DND-41 (cell line): ENCODE data around the gene ARRB1.
A peak's percentile ranks its signal among the peaks of the same experiment; 100 is the strongest.

Experiments used
- ATAC-seq: fragments of 200-7000 bp; cut with Tn5 transposase; 3 replicates; pipeline ENCODE4 v1.9.1; 2021; ENCODE audit warnings: low read depth; ENCODE audit not compliant: insufficient read depth
- DNase-seq: peaks from one replicate; pipeline ENCODE4 v3.0.0-alpha.2; 2020
- H2AFZ ChIP-seq: 2 replicates; pipeline ENCODE4 v1.6.0; 2012; ENCODE audit warnings: low read depth, low read length
- H3K27ac ChIP-seq: 2 replicates; pipeline ENCODE4 v1.5.1; 2012; ENCODE audit warnings: low read length, inconsistent platforms
- H3K27me3 ChIP-seq: fragments of 200-600 bp; sonication (generic); 2 replicates; pipeline ENCODE4 v1.6.0; 2012; ENCODE audit warnings: low read length, mild to moderate bottlenecking, inconsistent platforms; ENCODE audit not compliant: insufficient read depth, poor library complexity
- H3K36me3 ChIP-seq: 2 replicates; pipeline ENCODE4 v1.5.1; 2012; ENCODE audit warnings: low read length, inconsistent platforms; ENCODE audit not compliant: insufficient read depth
- H3K4me1 ChIP-seq: 2 replicates; pipeline ENCODE4 v1.5.1; 2012; ENCODE audit warnings: mild to moderate bottlenecking, low read length; ENCODE audit not compliant: insufficient read depth
- H3K4me2 ChIP-seq: 2 replicates; pipeline ENCODE4 v1.6.0; 2012; ENCODE audit warnings: mild to moderate bottlenecking, moderate library complexity, low read length, inconsistent platforms; ENCODE audit not compliant: insufficient read depth
- H3K4me3 ChIP-seq, 2 experiments: fragments of 200-600 bp in 1 of 2; shearing (Covaris generic) in 1 of 2; 2 replicates each; pipeline ENCODE4 v1.5.1; 2012 to 2016; ENCODE audit warnings: inconsistent platforms in 2 of 2, low read length in 2 of 2, mild to moderate bottlenecking in 2 of 2, low read depth in 1 of 2, moderate library complexity in 1 of 2
- H3K79me2 ChIP-seq: 2 replicates; pipeline ENCODE4 v1.6.0; 2012; ENCODE audit warnings: low read length, inconsistent platforms; ENCODE audit not compliant: insufficient read depth
- H3K9ac ChIP-seq: 2 replicates; pipeline ENCODE4 v1.6.0; 2012; ENCODE audit warnings: low read depth, mild to moderate bottlenecking, inconsistent platforms, low read length, moderate library complexity
- H3K9me3 ChIP-seq: 2 replicates; pipeline ENCODE4 v1.5.1; 2012; ENCODE audit warnings: low read length, moderate library complexity, mild to moderate bottlenecking, inconsistent platforms; ENCODE audit not compliant: insufficient read depth, severe bottlenecking
- H4K20me1 ChIP-seq: 2 replicates; pipeline ENCODE4 v1.6.0; 2012; ENCODE audit warnings: low read length; ENCODE audit not compliant: insufficient read depth
- EZH2 ChIP-seq: IDR thresholded peaks from 3 replicates; pipeline ENCODE4 v1.6.1; 2012; ENCODE audit warnings: borderline replicate concordance, low read depth, mild to moderate bottlenecking, moderate library complexity, low read length, inconsistent platforms; ENCODE audit not compliant: severe bottlenecking
- TF ChIP-seq, protein P1 (sequence below): IDR thresholded peaks from 2 replicates; pipeline ENCODE4 v1.5.1; 2012; ENCODE audit warnings: borderline replicate concordance, low read length, moderate library complexity, mild to moderate bottlenecking; ENCODE audit not compliant: poor library complexity, severe bottlenecking; ENCODE audit errors: extremely low read depth

ARRB1 gene

DNA sequence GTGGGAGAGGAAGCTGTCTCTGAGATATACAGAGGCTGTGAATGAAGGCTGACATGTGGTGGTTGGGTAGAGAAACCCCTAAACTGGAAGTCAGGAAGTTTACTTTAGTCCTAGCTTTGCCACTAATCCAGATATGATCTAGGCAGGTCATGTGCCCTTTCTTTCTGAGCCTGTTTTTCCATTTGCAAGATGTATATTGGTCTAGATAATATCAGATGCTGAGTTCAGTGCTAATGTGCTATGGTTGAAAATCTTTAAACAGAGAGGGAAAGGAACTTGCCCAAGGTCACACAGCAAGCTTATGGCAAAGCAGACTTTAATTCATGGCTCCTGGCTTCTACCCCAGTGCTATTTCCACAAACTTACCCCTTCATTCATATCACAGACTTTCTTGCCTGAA lies 136.6 kb downstream of the ARRB1 start:
- Histone ChIP-seq H3K4me3 (no peak overlapping the region), H3K27ac (no peak overlapping the region), H3K9ac (no peak overlapping the region), H2AFZ (no peak overlapping the region), H3K9me3 (no peaks in the 10 kb centered on the region), H3K27me3 (no peaks in the 10 kb centered on the region), H3K4me1 (no peaks in the 10 kb centered on the region), H4K20me1 (no peaks in the 10 kb centered on the region), H3K79me2 (no peaks in the 10 kb centered on the region), H3K36me3 (no peaks in the 10 kb centered on the region), H3K4me2 (no peak overlapping the region)
- ATAC-seq (no peak), DNase-seq (no peak)
- TF ChIP-seq, protein P1, sequence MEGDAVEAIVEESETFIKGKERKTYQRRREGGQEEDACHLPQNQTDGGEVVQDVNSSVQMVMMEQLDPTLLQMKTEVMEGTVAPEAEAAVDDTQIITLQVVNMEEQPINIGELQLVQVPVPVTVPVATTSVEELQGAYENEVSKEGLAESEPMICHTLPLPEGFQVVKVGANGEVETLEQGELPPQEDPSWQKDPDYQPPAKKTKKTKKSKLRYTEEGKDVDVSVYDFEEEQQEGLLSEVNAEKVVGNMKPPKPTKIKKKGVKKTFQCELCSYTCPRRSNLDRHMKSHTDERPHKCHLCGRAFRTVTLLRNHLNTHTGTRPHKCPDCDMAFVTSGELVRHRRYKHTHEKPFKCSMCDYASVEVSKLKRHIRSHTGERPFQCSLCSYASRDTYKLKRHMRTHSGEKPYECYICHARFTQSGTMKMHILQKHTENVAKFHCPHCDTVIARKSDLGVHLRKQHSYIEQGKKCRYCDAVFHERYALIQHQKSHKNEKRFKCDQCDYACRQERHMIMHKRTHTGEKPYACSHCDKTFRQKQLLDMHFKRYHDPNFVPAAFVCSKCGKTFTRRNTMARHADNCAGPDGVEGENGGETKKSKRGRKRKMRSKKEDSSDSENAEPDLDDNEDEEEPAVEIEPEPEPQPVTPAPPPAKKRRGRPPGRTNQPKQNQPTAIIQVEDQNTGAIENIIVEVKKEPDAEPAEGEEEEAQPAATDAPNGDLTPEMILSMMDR, result no peak
- no peak for TF ChIP-seq EZH2

DNA sequence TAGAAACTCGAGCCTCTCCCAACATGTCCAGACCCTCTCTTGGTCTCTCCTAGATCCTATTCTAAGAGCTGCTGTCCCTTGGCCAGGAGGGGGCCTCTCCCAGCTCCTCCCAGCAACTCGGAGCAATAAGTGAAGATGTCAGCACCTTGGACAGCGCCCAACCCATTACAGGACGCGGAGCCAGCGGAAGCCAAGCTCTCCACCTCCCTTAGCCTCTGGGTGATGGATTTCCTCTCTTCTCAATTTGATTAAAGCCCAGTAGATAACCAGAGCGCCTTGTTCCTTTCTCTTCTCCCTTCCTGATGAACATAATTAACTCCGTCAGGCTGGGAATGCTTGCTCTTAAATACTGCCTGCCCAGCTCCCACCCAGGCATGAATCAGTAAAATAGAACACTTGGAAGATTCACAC lies 137.0 kb downstream of the ARRB1 start:
- Histone ChIP-seq H3K27me3 (no peaks in the 10 kb centered on the region), H3K36me3 (no peaks in the 10 kb centered on the region), H3K4me2 (no peak overlapping the region), H3K9ac (no peak overlapping the region), H2AFZ (no peak overlapping the region), H3K4me3 (no peak overlapping the region), H3K9me3 (no peaks in the 10 kb centered on the region), H4K20me1 (no peaks in the 10 kb centered on the region), H3K27ac (no peak overlapping the region), H3K79me2 (no peaks in the 10 kb centered on the region), H3K4me1 (no peaks in the 10 kb centered on the region)
- peak; percentile 87 for DNase-seq
- no peak for TF ChIP-seq EZH2
- TF ChIP-seq, protein P1, result peak; percentile 69
- ATAC-seq, result peak; percentile 100
